Aorta (tissue), 5 donors: Measurements from ENCODE around the gene TPSG1. TPM values are rescaled to one million over a fixed set of nuclear protein-coding genes. Genes with fewer than 3 reads are reported as not detected.
"Not testable (repeated sequence)": the region's sequence is repeated elsewhere in the genome, so short reads cannot be mapped to it uniquely, and the experiment has no call there.

Source experiments
- ATAC-seq: fragments of 200-7000 bp; cut with Tn5 transposase; one replicate; pipeline ENCODE4 v1.9.1; 2022; ENCODE audit warnings: moderate library complexity; ENCODE audit not compliant: low FRiP score
- DNase-seq, 2 donors: peaks; one replicate each; pipeline ENCODE4 v3.0.0-alpha.2; 2020
- H3K27ac ChIP-seq, 2 donors: one replicate each; pipeline ENCODE4 v1.5.1; 2013; ENCODE audit warnings: low read length in 2 of 2, mild to moderate bottlenecking in 2 of 2, moderate library complexity in 2 of 2, control low read depth in 1 of 2, inconsistent platforms in 1 of 2, low read depth in 1 of 2
- H3K27me3 ChIP-seq, 2 donors: one replicate each; pipeline ENCODE4 v1.6.1; 2013; ENCODE audit warnings: control low read depth in 1 of 2, low read length in 1 of 2, mild to moderate bottlenecking in 1 of 2, moderate library complexity in 1 of 2; ENCODE audit not compliant: insufficient read depth in 2 of 2, control insufficient read depth in 1 of 2
- H3K36me3 ChIP-seq, 2 donors: one replicate each; pipeline ENCODE4 v1.6.1; 2013; ENCODE audit warnings: control low read depth in 1 of 2, low read length in 1 of 2, mild to moderate bottlenecking in 1 of 2; ENCODE audit not compliant: insufficient read depth in 2 of 2, control insufficient read depth in 1 of 2
- H3K4me1 ChIP-seq, 2 donors: one replicate each; pipeline ENCODE4 v1.6.1; 2013; ENCODE audit warnings: low read length in 2 of 2, control low read depth in 1 of 2, mild to moderate bottlenecking in 1 of 2, moderate library complexity in 1 of 2; ENCODE audit not compliant: insufficient read depth in 2 of 2, control insufficient read depth in 1 of 2
- H3K4me3 ChIP-seq, 2 donors: one replicate each; pipeline ENCODE4 v1.5.1; 2013; ENCODE audit warnings: low read length in 2 of 2, control low read depth in 1 of 2, mild to moderate bottlenecking in 1 of 2
- H3K9me3 ChIP-seq: one replicate; pipeline ENCODE4 v1.6.1; 2013; ENCODE audit warnings: mild to moderate bottlenecking, low read length; ENCODE audit not compliant: control insufficient read depth
- WGBS, 2 donors: extraction: QIAGEN DNeasy Blood & Tissue Kit; methylation state at CpG; one replicate each; pipeline ENCODE4 v1.1.7; 2013; 5-methylcytosine and 5-hydroxymethylcytosine counted together
- intact Hi-C, 2 donors: fragments of 100-400 bp; cut with DNase I; formaldehyde crosslinking; loops; one replicate each; pipeline versions ENCODE4 v1.14.2 to v1.15.0; 2022
- polyA plus RNA-seq, 2 donors: library from polyadenylated mRNA; stranded (reverse); fragments of 200-250 nt; gene quantifications; one replicate each; pipeline ENCODE4 v1.2.3, GENCODE V29; 2013
- total RNA-seq, 2 donors: library from RNA; stranded (reverse); fragmentation: NEBNext Ultra II Directional; extraction: Animal tissue kit (Norgen Biotek cat#: 25700); gene quantifications; one replicate each; pipeline ENCODE4 v1.2.1, GENCODE V29; 2021
- donor health status: healthy with polysubstance abuse.
- donor health status: Bipolar disorder and iron deficiency.
- donor health status: DM: no; HTN: no; CAD: no.
- donor health status: DM: no; HTN: no; CAD: no.
- donor health status: DM: yes; HTN: yes; CAD: no.

Gene TPSG1
- total and polyA plus RNA-seq, 4 donors, result 0.81 to 4.6 TPM; not detected in 2

DNA sequence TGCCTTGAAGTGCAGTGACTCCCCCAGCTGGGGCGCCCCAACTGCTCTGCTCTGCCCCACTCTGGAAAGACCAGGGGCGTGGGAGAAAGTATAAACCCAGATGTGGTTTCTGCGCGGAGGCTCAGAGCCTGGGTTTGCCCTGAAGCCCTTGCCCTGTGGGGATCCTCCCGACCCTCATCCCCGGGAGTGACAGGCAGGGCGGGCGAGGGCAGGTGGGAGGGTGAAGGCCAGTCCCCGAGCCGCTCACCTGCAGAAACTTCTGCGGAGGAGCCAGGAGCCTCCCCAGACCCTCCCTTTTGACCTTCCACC is 34.6 kb upstream of the TPSG1 start:
- Histone ChIP-seq H3K9me3 (no peaks in the 10 kb centered on the region), H3K4me1 (no peaks in the 10 kb centered on the region), H3K27ac (no peak overlapping the region), H3K27me3 (no peaks in the 10 kb centered on the region), H3K36me3 (no peaks in the 10 kb centered on the region), H3K4me3 (no peak overlapping the region)
- intact Hi-C loops, result loop anchor here in 1 of 2 donors (10.0 kb wide), 1 partner anchor 45 kb away; no protein-coding TSS in a partner anchor
- ATAC-seq, result no peak
- DNase-seq, result no peak
- WGBS, 2 donors, result 22 to 29% methylated on average over 11 of the region's 11 CpGs

DNA sequence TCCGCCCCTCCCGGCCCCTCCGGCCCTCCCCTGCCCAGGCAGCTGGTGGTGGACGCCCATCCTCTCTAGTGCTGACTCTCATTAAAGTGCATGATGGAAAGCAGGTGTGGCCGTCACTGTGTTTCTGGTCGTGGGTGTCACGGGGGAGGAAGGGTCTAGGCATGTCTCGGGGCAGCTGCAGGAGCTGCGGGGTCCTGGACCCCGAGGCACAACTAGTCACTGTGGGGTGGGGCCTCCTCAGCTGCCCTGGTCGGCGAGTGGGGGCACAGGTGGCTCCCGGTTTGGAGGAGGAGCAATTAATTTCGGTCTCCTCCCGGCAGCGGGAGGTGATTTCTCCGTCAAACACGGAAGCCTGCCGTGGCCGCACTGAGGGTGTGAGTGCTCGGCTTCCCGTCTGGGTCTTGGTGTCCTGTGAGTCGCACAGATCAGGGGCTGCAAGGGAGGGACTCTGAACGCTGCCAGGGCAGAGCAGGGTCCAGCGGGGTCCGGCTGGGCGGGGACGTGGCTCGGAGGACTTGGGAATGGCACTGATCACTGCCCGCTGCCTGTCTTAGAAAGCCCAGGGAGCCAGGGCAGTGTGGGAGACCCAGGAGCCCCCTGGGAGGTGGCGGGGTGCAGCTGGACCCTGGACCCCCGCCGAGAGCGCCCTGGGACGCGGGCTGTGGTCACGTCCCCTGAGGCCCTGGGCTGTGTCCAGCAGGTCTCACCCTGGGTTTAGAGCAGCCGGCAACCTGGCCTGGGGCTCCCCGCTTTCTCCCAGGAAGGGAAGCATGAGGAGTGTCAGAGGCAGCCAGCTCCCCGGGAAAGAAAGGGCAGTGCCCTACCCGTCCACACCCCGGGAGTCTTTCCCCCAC is 34.1 kb upstream of the TPSG1 start:
- WGBS, 2 donors, result 14 to 17% methylated on average over 42 of the region's 42 CpGs
- Histone ChIP-seq H3K4me1 (no peaks in the 10 kb centered on the region), H3K36me3 (no peaks in the 10 kb centered on the region), H3K9me3 (no peaks in the 10 kb centered on the region), H3K27me3 (no peaks in the 10 kb centered on the region), H3K4me3 (no peak overlapping the region), H3K27ac (no peak overlapping the region)
- intact Hi-C loops, result no loop called here
- DNase-seq (no peak), ATAC-seq (no peak)

DNA sequence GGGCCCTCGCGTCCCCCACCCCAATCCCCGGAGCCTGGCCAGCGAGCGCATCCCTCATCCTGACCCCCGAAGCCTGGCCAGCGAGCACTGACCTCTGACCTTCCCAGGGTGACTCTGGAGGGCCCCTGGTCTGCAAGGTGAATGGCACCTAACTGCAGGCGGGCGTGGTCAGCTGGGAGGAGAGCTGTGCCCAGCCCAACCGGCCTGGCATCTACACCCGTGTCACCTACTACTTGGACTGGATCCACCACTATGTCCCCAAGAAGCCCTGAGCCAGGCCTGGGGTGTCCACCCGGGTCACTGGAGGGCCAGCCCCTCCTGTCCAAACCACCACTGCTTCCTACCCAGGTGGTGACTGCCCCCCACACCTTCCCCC is 33.1 kb upstream of the TPSG1 start:
- no peaks in the 10 kb centered on the region for H3K4me1 ChIP-seq
- DNase-seq, result no peak
- H3K36me3 ChIP-seq, result no peaks in the 10 kb centered on the region
- intact Hi-C loops, result no loop called here
- no peak for ATAC-seq
- H3K9me3 ChIP-seq, result no peaks in the 10 kb centered on the region
- H3K27me3 ChIP-seq, result no peaks in the 10 kb centered on the region
- no peak overlapping the region for H3K27ac ChIP-seq
- H3K4me3 ChIP-seq, result no peak overlapping the region
- 71 to 76% methylated on average over 12 of the region's 12 CpGs for WGBS, 2 donors

DNA sequence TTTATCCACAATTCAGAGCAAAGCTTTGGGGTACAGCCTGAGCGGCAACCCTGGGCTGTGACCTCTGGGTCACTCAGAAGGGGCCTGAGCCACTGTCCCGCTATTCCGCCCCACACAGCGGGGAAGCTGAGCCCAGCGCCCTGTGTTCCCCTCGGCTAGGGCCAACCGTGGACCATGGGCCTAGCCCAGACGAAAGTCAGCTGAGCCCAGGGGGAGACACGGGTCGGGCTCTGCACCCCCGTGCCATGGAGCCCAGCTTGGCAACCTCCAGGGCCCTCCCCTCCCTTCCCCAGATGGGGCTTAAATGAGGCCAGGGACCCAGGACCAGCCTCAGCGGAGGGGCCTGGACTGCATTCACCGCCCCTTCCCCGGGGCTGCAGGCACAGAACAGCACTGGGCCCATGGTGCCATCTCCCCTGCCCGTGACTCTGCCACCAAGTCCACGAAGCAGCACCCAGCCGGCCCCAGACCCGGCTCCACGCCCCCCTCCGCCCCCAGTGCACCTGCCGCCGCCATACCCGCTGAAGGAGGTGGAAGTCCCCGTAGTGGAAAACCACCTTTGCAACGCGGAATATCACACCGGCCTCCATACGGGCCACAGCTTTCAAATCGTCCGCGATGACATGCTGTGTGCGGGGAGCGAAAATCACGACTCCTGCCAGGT is 32.6 kb upstream of the TPSG1 start:
- Histone ChIP-seq H3K4me3 (no peak overlapping the region), H3K27me3 (no peaks in the 10 kb centered on the region), H3K36me3 (no peaks in the 10 kb centered on the region), H3K9me3 (no peaks in the 10 kb centered on the region), H3K4me1 (no peaks in the 10 kb centered on the region), H3K27ac (no peak overlapping the region)
- ATAC-seq (no peak), DNase-seq (no peak)
- intact Hi-C loops, result no loop called here
- 80 to 87% methylated on average over 34 of the region's 34 CpGs for WGBS, 2 donors

DNA sequence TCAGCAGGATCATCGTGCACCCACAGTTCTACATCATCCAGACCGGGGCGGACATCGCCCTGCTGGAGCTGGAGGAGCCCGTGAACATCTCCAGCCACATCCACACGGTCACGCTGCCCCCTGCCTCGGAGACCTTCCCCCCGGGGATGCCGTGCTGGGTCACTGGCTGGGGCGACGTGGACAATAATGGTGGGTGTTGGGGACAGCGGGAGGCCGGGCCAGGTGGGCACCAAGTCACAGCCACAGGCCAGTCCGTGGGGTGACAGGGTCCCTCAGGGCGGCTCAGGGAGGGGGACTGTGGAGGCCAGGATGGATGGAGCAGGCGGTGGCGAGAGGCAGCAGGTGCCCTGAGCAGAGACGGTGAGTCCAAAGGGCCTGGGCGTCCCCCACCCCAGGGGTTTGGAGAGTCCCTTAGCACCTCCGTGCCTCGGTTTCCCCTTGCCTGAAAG is 31.8 kb upstream of the TPSG1 start:
- Histone ChIP-seq H3K4me1 (no peaks in the 10 kb centered on the region), H3K36me3 (no peaks in the 10 kb centered on the region), H3K27ac (no peak overlapping the region), H3K9me3 (no peaks in the 10 kb centered on the region), H3K4me3 (no peak overlapping the region), H3K27me3 (no peaks in the 10 kb centered on the region)
- no peak for ATAC-seq
- intact Hi-C loops, result no loop called here
- 83 to 84% methylated on average over 22 of the region's 22 CpGs for WGBS, 2 donors
- DNase-seq, result no peak

DNA sequence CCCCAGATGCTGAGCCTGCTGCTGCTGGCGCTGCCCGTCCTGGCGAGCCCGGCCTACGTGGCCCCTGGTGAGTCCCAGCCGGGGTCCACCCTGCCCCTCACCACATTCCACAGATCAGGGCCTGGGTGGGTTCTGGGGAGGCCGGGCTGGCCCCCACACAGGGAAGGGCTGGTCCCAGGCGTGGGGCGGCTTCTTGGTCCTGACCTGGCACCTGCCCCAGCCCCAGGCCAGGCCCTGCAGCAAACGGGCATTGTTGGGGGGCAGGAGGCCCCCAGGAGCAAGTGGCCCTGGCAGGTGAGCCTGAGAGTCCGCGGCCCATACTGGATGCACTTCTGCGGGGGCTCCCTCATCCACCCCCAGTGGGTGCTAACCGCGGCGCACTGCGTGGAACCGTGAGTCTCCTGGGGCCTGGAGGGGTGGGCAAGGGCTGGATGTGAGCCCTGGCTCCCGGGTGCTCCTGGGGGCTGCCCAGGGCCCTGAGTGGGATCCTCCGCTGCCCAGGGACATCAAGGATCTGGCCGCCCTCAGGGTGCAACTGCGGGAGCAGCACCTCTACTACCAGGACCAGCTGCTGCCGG is 31.3 kb upstream of the TPSG1 start:
- DNase-seq, ATAC-seq, H3K4me1 ChIP-seq, H3K36me3 ChIP-seq, intact Hi-C loops, H3K9me3 ChIP-seq, H3K27me3 ChIP-seq, H3K4me3 ChIP-seq, H3K27ac ChIP-seq: not testable (repeated sequence)
- 81 to 86% methylated on average over 22 to 23 of the region's 23 CpGs for WGBS, 2 donors

DNA sequence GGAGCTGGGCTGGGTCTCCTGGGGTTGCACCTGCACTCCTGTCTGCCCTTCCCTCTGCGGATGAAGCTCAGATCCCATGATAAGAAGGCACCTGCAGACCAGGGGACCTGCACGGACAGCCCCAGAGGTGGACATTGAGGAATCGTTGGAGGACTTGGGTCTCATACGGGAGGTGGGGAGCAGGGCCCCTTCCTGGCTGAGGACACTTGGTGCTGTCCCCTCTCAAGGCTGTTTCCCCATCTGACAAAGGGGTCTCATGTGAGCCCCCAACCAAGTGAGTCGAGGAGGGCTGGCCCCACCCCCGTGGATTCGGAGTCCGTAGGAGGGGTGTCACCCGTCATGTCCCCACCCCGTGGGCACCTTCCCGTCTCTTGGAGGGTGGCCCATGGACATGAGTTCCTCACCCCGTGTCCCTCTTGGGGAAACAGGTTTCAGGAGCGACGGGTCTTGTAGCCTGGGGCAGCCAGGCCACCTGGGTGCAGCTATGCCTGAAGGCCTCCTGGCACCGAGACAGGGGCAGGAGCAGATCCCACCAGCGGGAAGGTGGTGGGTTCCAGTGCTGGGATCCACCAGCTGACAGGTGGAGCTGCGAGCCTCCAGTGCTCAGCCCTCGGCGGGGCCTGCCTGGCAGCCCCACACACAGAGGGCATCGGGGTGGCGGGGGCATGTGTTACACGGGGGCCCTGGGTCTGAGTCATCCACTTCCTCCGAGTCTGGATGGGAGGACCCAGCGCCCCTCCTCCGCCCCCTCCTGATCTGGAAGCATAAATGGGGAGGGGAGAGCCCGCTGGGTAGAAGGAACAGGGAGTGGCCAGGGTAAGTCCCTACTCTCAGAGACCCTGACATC is 30.4 kb upstream of the TPSG1 start, which contains the start of gene TPSD1:
TSS of gene TPSD1 (plus strand) at position 794 of the 847 bp plus-strand sequence. CDS start 212 bp downstream, outside the sequence.
- intact Hi-C loops, H3K4me3 ChIP-seq, DNase-seq, ATAC-seq, H3K4me1 ChIP-seq, H3K9me3 ChIP-seq, H3K27ac ChIP-seq, H3K36me3 ChIP-seq, H3K27me3 ChIP-seq: not testable (repeated sequence)
- 67 to 74% methylated on average over 23 to 26 of the region's 26 CpGs for WGBS, 2 donors

DNA sequence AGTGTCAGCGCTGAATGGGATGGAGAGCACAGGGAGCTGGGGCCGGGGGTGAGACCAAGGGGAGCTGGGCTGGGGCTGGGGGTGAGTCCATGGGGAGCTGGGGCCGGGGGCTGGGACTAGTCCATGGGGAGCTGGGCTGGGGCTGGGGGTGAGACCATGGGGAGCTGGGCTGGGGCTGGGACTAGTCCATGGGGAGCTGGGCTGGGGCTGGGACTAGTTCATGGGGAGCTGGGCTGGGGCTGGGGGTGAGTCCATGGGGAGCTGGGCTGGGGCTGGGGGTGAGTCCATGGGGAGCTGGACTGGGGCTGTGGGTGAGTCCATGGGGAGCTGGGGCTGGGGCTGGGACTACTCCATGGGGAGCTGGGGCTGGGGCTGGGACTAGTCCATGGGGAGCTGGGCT is 29.8 kb upstream of the TPSG1 start:
- H3K36me3 ChIP-seq, intact Hi-C loops, H3K9me3 ChIP-seq, H3K27me3 ChIP-seq, H3K27ac ChIP-seq, H3K4me3 ChIP-seq, DNase-seq, H3K4me1 ChIP-seq, ATAC-seq: not testable (repeated sequence)
- WGBS, 2 donors, result 66 to 90% methylated on average over 2 to 3 of the region's 3 CpGs
